Glomerular visceral epithelial cell (primary cell): Measurements from ENCODE around the gene CDIP1.
A peak's percentile ranks its signal among the peaks of the same experiment; 100 is the strongest.

ENCODE experiments used
- DNase-seq: peaks from one replicate; pipeline ENCODE4 v3.0.0-alpha.2; 2016; ENCODE audit errors: extremely low spot score

The CDIP1 gene

DNA sequence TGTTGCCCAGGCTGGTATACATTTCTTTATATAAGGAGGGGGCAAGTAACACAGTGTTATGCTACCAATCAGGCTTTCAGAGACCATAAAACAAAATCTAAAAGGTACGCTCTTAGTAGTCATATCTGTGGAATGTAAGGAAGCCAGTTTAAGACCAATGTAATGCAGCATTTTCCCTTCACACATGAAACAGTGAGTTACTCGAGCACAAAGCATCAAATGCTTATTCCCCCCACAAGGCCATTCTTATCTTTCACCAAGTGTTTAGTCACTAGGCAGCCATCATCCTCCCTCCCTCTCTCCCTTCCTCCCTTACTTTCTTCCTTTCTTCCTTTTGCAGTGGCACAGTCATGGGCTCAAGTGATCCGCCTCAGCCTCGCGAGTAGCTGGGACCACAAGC is 49.5 kb downstream of the CDIP1 start:
- DNase-seq: peak; percentile 72

DNA sequence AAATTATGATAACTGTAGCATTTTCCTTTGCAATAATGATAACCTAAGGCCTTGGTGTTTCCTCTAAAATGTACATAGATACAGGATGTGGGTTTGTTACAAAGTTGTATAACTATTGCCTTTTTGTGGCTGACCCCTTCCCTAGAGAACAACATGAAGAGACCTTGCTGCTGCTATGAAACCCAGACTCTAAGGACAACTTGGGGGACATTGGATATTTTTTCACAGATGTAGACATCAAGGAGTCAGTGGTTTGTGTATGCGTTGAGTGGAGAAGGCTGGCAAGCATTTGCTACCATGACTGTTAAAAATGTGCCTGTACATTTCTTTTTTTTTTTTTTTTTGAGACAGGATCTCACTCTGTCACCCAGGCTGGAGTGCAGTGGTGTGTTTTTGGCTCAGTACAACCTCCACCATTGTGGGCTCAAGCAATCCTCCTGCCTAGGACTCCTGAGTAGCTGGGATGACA is 50.0 kb downstream of the CDIP1 start:
- no peak for DNase-seq

DNA sequence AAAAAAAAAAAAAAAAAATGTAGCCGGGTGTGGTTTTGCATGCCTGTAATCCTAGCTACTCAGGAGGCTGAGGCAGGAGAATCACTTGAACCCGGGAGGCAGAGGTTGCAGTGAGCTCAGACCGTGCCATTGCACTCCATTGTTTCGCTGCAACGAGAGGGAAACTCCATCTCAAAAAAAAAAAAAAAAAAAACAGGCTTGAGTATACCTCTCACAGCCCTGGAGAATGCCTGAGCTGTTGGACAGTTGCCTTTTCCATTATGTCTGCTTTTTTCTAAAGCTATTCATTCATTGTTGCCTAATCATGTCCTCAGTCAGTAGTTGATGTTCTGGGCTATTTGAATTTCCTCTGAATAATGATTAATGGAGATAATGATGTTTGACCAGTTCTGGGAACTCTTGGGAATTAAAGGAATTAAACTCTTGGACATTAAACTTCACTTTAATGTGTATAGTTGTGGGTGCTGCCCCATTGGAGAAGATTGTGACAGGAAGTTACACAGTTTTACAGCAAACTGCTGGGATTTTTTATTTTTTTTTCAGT is 50.5 kb downstream of the CDIP1 start:
- peak; percentile 50 for DNase-seq

DNA sequence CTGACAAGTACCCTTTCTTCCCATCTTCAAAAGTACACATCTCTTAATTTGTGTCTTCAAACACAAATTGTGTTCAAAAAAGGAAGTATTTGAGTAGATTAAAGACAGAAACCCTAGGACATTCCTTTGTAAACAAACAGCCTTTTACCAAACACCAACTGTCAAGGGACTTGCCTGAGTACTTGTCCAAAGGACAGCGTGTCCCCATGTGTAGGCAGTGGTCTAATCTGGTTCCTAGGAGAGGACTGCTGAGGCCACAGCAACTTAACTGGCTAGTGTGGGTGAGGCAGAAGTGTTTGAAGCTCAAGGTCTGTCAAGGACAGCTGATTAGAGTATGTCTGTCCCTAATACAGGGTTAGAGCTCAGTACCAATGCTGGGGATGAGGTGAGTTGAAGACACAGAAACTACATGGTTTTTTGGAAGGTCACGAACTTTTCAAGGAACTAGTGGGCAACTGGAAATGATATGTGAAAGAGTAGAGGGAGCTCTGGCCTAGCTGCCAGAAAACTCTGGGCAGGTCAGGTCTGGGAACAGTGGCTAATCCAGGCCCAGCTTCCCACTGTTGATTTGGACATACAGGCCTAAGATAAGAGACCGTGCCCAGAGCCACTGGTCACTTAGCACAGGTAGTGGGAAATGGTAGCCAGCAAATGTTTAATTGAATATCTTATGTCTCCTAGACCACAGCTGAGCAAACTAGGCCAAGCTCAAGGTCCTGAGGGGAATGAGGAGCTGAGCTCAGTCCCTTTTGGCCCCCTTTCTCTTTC is 52.3 kb downstream of the CDIP1 start:
- no peak for DNase-seq

DNA sequence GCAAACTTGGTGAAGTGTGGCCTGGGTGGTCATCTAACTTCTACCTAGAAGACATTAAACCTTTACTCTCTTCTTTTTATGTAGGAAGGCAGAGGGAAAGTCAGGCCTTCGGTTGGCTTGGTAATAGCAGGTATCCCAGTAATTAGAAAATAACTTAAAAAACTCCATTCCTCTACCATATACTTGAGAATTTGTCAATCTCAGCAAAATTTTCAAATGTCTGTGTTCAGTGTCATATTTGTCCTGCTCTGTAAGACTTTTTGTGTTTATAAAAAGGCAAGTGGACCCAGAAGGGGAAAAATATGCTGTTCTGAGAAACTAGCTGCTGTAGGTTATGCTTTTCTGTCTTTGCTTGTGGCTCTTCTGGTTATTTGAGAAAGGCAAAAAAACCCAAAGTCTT is 56.6 kb downstream of the CDIP1 start:
- DNase-seq: no peak

DNA sequence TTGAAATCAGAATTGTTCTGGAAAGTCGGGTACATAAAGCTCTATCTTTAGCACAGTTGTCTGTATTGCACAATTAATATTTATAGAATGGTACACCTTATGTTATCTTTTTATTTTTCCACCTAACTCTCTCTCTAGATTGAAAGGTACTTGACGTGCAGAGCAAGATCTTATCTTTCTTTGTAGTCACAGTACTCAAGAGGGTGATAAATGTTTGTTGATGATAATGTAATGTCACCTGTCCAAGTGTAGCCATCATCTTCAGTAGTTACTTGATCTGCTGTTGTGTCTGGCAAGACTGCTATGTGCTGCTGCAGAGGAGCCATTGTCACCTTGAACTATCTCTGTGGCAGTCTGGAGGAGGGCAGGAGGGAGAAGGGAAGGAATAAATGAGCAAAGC is 57.0 kb downstream of the CDIP1 start:
- no peak for DNase-seq

DNA sequence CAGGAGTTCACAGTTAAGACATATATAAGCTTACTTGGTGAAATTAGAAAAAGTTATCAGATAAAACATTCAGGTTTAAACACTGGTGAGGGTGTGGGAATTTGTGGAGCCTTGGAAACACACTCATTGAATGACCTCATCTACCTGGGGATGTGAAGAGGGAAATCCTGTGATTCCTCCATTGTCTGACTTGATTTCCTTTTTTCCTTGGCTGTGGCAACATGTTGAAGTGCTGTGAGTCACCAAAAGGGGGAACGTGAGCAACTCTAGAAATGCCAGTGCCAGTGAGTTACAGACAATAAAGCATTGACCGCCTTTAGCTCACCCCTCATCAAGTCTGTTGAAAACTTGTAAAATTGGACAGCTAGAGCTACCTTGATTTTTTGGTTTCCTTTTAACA is 60.6 kb downstream of the CDIP1 start:
- peak; percentile 45 for DNase-seq

DNA sequence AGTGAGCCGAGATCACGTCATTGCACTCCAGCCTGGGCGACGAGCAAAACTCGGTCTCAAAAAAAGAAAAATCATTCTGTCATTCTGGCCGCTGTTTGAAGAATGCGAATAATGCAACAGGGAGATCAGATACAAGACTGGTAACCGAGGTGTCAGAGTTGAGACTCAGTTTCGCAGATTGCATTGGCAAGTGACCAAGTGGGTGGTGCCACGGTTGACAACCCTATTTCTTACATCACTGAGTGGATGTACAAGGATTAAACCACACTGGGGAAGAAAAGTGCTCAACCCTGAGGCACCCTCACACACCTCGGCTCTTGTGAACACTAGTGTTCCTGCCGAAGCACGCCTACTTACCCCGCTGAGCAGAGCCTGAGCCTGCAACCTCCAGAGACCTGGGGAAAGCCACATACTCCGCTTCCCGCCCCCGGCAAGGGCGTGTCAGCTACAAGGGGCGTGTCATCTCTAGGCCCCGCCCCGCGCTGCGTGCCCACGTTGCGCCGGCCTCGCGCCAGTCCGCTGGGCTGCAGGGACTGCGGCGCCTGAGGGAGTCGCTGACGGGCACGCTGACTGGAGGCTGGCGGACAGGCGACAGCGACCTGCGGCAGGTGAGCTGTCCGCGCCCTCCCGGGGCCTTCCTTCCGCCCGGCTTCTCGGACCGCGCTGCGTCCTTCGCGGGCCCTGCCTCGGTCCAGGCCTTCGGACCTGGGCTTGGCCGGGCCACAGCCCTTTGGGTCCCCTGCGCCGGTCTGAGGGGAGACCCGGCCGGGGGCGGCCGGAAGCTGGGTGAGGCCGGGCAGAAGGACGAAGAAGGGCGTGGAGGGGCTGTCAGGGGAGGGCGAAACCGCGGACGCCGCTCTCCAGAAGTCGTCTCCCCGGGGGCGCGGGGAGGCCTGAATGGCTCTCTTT is 62.4 kb downstream of the CDIP1 start, which contains the start of gene HMOX2:
Gene HMOX2, plus strand, starts transcription at position 519 of the 909 bp plus-strand sequence. CDS start 29,127 bp downstream, outside the sequence.
- peak; percentile 92 for DNase-seq

DNA sequence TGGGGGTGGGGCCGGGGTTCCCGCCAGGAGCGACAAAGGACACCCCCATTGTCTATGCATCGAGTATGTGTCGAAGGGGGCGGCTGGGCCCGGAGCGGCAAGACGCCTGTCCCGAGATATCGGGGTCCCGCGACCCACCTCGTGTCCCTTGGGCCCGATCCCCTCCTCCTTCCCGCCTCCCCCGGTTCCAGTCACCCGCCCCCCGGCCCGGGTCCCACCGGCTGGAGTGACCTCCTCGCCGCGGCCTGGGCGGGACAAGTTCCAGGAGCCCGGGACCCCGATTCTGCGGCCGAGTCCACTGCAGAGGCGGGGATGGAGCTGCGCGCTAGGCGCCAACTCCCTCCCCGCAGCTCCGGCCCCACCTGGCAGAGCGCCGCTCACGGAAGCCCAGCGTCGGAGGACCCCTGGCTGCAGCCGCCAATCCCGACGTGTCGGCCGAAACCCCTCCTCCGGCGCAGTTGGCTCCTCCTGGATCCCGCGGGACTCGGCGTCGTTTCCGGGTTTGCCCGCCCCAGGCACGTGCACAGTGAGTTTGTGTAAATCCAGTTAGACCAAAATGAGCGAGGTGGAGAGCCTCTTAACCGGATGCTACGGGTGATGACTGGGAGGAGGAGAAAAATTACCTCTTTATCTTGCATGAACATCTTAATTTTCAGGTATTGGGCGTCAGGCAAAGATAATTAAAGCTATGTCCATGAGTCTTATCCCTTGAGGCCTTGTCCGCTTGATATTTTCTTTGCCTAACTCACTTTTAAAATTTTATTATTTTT is 64.2 kb downstream of the CDIP1 start, which contains the start of gene NMRAL1:
Gene NMRAL1, minus strand, starts transcription at position 434 of the 770 bp plus-strand sequence. CDS start 493 bp downstream, outside the sequence.
- DNase-seq: peak; percentile 87

DNA sequence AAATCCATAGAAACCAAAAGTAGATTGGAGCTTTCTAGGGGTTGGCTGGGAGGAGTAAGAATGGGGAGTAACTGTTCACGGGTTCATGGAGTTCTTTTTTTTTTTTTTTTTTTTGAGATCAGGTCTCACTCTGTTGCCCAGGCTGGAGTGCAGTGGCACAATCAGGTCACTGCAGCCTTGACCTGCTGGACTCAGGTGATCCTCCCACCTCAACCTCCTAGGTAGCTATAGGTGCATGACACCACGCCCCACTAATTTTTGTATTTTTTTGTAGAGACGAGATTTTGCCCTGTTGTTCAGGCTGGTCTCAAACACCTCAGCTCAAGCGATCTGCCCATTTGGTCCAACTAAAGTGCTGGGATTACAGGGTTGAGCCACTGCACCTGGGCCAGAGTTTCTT is 65.7 kb downstream of the CDIP1 start:
- no peak for DNase-seq

DNA sequence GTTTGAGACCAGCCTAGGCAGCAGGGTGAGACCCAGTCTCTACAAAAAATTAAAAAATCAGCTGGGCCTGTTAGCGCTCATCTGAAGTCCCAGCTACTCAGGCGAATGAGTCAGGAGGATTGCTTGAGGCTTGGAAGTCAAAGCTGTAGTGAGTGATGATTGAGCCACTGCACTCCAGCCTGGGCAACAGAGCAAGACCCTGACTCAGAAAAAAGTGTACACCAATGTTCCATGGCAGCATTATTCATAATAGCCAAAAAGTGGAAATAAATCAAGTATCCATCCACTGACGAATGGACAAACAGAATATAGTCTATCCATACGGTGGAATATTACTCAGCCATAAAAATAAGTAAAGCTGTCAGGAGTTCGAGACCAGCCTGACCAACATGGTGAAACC is 66.7 kb downstream of the CDIP1 start:
- no peak for DNase-seq

DNA sequence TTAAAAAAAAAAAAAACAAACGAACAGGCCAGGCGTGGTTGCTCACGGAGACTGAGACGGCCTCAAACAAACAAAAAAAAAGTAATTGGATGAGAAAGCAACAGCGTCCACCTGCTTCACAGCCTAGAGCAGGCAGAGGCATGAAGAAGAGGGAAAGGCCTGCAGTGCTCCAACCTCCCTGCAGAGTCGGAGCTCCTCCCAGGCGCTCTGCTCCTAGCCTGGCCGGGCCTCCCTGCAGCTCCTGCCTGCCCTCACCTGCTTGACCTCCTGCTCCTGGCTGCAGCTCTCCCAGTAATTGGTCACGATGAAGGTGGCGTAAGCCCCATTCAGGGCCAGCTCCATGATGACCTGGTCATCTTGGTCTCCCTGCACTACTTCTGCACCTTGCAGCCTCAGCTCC is 69.6 kb downstream of the CDIP1 start:
- DNase-seq: no peak

DNA sequence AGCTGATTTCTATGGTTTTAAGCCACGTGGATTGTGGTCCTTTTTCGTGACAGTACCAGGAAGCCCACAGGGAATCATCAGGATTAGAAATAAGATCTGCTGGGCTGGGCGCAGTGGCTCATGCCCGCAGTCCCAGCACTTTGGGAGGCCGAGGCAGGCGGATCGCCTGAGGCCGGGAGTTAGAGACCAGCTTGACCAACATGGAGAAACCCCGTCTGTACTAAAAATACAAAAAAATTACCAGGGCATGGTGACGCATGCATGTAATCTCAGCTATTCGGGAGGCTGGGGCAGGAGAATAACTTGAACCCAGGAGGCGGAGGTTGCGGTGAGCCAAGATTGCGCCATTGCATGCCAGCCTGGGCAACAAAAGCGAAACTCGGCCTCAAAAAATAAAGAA is 70.7 kb downstream of the CDIP1 start:
- no peak for DNase-seq

DNA sequence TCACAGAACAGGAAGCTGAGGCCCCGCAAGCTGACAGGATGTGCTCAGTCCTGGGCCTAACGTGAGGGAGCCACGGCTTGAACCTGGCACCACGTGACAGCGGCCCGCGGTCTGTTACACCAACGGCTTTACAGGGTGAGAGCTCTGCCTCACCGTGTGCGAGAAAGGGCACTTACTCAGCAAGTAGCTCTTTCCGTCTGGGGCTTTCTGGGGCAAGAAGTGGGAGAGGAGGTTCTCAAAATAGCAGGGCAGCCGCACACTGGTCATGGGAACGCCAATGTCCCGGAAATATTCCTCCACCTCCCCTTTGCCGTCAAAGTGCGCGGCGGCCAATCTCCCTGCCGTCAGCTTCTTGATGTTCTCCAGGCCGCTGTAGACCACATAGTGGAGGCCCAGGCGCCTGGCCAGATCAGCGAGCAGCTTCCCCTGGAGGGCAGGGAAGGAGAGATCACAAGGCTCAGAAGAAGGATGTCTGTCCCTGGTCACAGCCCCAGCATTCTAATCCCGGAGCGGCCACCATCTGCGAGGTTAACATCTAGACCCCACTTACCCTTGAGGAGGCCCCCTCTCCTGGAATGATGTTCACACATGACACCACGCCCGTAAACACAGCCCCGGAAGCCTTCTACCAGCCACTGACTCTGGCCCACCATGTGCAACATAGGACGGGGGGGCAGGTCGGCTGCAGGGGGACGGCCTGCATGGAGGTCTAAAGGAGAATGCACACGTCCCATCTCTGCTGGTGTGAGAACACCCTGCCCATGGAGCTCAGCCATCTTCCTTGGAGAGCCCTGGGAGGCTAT is 72.4 kb downstream of the CDIP1 start:
- no peak for DNase-seq

DNA sequence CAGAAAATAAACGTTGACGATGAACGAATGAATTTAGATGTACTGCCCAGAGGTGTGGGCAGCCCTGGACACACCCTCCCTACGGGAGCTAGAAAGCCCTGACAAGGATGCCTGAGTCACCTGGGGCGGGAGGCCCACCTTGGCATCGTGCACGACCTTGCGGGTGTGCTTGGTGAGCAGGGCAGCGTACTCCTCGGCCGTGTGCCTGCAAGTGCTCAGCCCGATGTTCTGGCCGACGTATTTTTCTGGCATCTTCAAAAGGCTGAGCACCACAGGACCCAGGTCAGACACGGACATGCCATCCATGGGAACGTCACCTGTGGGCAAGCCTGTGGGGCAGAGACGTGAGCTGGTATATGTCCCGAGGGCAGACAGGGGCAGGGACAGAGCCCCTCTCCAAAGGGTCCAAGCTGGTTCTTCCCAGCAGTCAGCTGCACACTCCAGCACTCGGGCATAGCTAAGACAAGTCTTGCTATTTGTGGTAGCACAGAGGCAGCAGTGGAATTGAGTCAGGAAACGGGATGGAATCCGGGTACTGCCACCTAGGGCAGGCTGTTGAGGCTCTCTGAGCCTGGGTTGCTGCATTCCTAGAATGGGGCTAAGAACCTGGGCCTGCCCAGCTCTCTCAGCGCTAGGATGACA is 74.9 kb downstream of the CDIP1 start:
- no peak for DNase-seq

DNA sequence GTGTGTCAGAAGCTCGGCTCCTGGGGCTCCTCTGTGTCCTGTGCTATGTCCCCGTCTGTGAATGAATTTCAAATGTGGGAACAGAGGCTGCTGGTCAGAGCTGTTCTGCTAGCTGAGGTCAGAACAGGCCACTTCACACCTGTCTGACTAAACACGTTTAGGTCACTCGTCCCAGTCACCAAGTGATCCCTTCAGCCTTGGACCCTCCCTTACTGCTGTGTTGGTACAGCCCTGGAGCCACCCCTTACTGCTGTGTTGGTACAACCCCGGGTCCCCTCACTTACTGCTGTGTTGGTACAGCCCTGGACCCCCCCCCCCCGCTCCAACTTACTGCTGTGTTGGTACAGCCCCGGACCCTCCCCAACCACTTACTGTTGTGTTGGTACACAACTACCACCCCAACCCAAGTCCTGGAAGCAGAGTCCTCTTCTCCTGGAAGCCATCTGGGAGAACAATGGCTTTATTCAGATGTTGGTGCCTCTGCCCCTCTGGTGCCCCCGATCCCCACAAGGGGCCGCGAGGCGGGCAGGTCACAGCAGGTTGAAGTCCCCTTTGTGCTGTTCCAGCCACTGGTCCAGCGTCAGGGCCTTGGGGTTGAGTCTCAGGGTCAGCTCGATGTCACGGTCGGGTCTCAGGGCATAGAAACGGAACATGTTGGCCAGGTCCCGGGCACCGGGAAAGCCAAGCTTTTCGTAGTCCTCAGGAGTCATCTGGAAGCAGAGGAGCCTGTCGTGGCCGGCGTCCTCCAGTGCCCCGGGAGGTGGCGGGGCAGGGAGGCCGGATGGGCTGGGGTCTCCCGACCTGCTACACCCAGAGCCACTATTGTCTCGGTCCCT is 77.1 kb downstream of the CDIP1 start:
- DNase-seq: no peak

DNA sequence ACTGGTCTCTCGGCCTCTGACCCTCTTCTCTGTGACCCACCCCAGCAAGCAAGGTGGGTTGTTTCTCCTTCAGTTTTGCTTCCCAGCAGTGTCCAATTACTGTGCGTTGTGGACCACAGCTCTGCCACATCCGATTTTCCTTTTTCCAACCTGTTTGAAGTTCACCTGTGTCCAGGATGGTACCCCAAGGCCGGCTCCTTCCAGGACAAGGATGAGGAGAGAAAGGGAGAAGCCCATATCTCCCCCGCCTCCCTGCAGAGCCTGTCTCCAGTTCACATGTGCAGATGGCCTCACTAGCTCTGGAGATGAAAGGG is 77.7 kb downstream of the CDIP1 start:
- DNase-seq: no peak
